ENCODE measurements around the gene PLGRKT. TPM values are rescaled to one million over a fixed set of nuclear protein-coding genes. Genes with fewer than 3 reads are reported as not detected.
"Not testable (repeated sequence)": the region's sequence is repeated elsewhere in the genome, so short reads cannot be mapped to it uniquely, and the experiment has no call there.

PLGRKT gene
- total RNA-seq, 1 donor from 2014 or later = 44.8 TPM

GRCh38 chr9:5422276-5422675 is 15.4 kb downstream of the PLGRKT start:
- Mint-ChIP-seq H3K27me3 (ENCODE audit: insufficient read depth) (no peaks in the 10 kb centered on the region), H3K27ac (no peak overlapping the region), H3K4me3 (no peak overlapping the region), H3K36me3 (ENCODE audit: low read depth) (peaks cover 6% of the 10 kb centered on the region), H3K4me1 (ENCODE audit: low read depth) (peaks cover 22% of the 10 kb centered on the region), H3K9me3 (no peaks in the 10 kb centered on the region)
- no peak for DNase-seq (ENCODE audit: low spot score)
- intact Hi-C loops (cut with micrococcal nuclease) = loop anchor here (10.0 kb wide), 2 partner anchors 57 to 117 kb away; partner anchors contain the start of gene RLN2

GRCh38 chr9:5421163-5421562 is 16.6 kb downstream of the PLGRKT start:
- H3K27ac Mint-ChIP-seq = no peak overlapping the region
- H3K9me3 Mint-ChIP-seq = no peaks in the 10 kb centered on the region
- peaks cover 7% of the 10 kb centered on the region for H3K36me3 Mint-ChIP-seq (ENCODE audit: low read depth)
- no peaks in the 10 kb centered on the region for H3K27me3 Mint-ChIP-seq (ENCODE audit: insufficient read depth)
- peaks cover 22% of the 10 kb centered on the region for H3K4me1 Mint-ChIP-seq (ENCODE audit: low read depth)
- H3K4me3 Mint-ChIP-seq = no peak overlapping the region
- intact Hi-C loops (cut with micrococcal nuclease) = loop anchor here (10.0 kb wide), 2 partner anchors 56 to 116 kb away; partner anchors contain the start of gene RLN2
- DNase-seq (ENCODE audit: low spot score) = no peak

- H3K36me3 Mint-ChIP-seq (ENCODE audit: low read depth) = peaks cover 10% of the 10 kb centered on the region
- H3K4me3 Mint-ChIP-seq = no peak overlapping the region
- H3K4me1 Mint-ChIP-seq (ENCODE audit: low read depth) = peaks cover 17% of the 10 kb centered on the region
- H3K27me3 Mint-ChIP-seq (ENCODE audit: insufficient read depth) = no peaks in the 10 kb centered on the region
- no peak overlapping the region for H3K27ac Mint-ChIP-seq
- no peak for DNase-seq (ENCODE audit: low spot score)
- H3K9me3 Mint-ChIP-seq = no peaks in the 10 kb centered on the region
- intact Hi-C loops (cut with micrococcal nuclease) = loop anchor here (10.0 kb wide), 2 partner anchors 55 to 115 kb away; partner anchors contain the start of gene RLN2
These were observed 17.7 kb downstream of the PLGRKT start for GRCh38 chr9:5419987-5420386.

- H3K27me3 Mint-ChIP-seq (ENCODE audit: insufficient read depth) = no peaks in the 10 kb centered on the region
- no peaks in the 10 kb centered on the region for H3K9me3 Mint-ChIP-seq
- H3K27ac Mint-ChIP-seq = no peak overlapping the region
- H3K36me3 Mint-ChIP-seq (ENCODE audit: low read depth) = peaks cover 11% of the 10 kb centered on the region
- intact Hi-C loops (cut with micrococcal nuclease) = no loop called here
- DNase-seq (ENCODE audit: low spot score) = no peak
- no peak overlapping the region for H3K4me3 Mint-ChIP-seq
- peaks cover 15% of the 10 kb centered on the region for H3K4me1 Mint-ChIP-seq (ENCODE audit: low read depth)
These were observed 19.2 kb downstream of the PLGRKT start for GRCh38 chr9:5418481-5418880.

- no peak for DNase-seq (ENCODE audit: low spot score)
- no peak overlapping the region for H3K4me3 Mint-ChIP-seq
- no peak overlapping the region for H3K27ac Mint-ChIP-seq
- peaks cover 11% of the 10 kb centered on the region for H3K9me3 Mint-ChIP-seq
- intact Hi-C loops (cut with micrococcal nuclease) = no loop called here
- H3K4me1 Mint-ChIP-seq (ENCODE audit: low read depth) = peaks cover 15% of the 10 kb centered on the region
- peaks cover 18% of the 10 kb centered on the region for H3K36me3 Mint-ChIP-seq (ENCODE audit: low read depth)
- no peaks in the 10 kb centered on the region for H3K27me3 Mint-ChIP-seq (ENCODE audit: insufficient read depth)
These were observed 20.8 kb downstream of the PLGRKT start for GRCh38 chr9:5416953-5417352.

GRCh38 chr9:5408596-5408995 is 29.1 kb downstream of the PLGRKT start:
- no peak for DNase-seq (ENCODE audit: low spot score)
- no peaks in the 10 kb centered on the region for H3K4me1 Mint-ChIP-seq (ENCODE audit: low read depth)
- intact Hi-C loops (cut with micrococcal nuclease) = no loop called here
- H3K27ac Mint-ChIP-seq = no peak overlapping the region
- no peaks in the 10 kb centered on the region for H3K27me3 Mint-ChIP-seq (ENCODE audit: insufficient read depth)
- H3K9me3 Mint-ChIP-seq = peaks cover 58% of the 10 kb centered on the region
- peaks cover 45% of the 10 kb centered on the region for H3K36me3 Mint-ChIP-seq (ENCODE audit: low read depth)
- no peak overlapping the region for H3K4me3 Mint-ChIP-seq

- peaks cover 29% of the 10 kb centered on the region for H3K9me3 Mint-ChIP-seq
- no peak for DNase-seq (ENCODE audit: low spot score)
- H3K36me3 Mint-ChIP-seq (ENCODE audit: low read depth) = peaks cover 29% of the 10 kb centered on the region
- no peak overlapping the region for H3K27ac Mint-ChIP-seq
- no peaks in the 10 kb centered on the region for H3K27me3 Mint-ChIP-seq (ENCODE audit: insufficient read depth)
- intact Hi-C loops (cut with micrococcal nuclease) = no loop called here
- peaks cover 21% of the 10 kb centered on the region for H3K4me1 Mint-ChIP-seq (ENCODE audit: low read depth)
- H3K4me3 Mint-ChIP-seq = no peak overlapping the region
These were observed 35.5 kb downstream of the PLGRKT start for GRCh38 chr9:5402217-5402616.

GRCh38 chr9:5397547-5397946 is 40.2 kb downstream of the PLGRKT start:
- intact Hi-C loops (cut with micrococcal nuclease); H3K27ac Mint-ChIP-seq: not testable (repeated sequence)

GRCh38 chr9:5395428-5395827 is 42.3 kb downstream of the PLGRKT start:
- no peak for DNase-seq (ENCODE audit: low spot score)
- Mint-ChIP-seq H3K27me3 (ENCODE audit: insufficient read depth) (no peaks in the 10 kb centered on the region), H3K9me3 (no peaks in the 10 kb centered on the region), H3K36me3 (ENCODE audit: low read depth) (peaks cover 3% of the 10 kb centered on the region), H3K4me3 (no peak overlapping the region), H3K27ac (no peak overlapping the region), H3K4me1 (ENCODE audit: low read depth) (peaks cover 14% of the 10 kb centered on the region)
- intact Hi-C loops (cut with micrococcal nuclease) = no loop called here

More at GRCh38 chr9:5397547-5397946, 40.2 kb downstream of the PLGRKT start:
- DNase-seq (ENCODE audit: low spot score); H3K27me3 Mint-ChIP-seq (ENCODE audit: insufficient read depth); H3K9me3 Mint-ChIP-seq; H3K4me3 Mint-ChIP-seq; H3K36me3 Mint-ChIP-seq (ENCODE audit: low read depth): not testable (repeated sequence)
- H3K4me1 Mint-ChIP-seq (ENCODE audit: low read depth) = peaks cover 19% of the 10 kb centered on the region

- H3K36me3 Mint-ChIP-seq (ENCODE audit: low read depth); H3K27ac Mint-ChIP-seq; H3K27me3 Mint-ChIP-seq (ENCODE audit: insufficient read depth); intact Hi-C loops (cut with micrococcal nuclease); H3K4me3 Mint-ChIP-seq; H3K9me3 Mint-ChIP-seq; DNase-seq (ENCODE audit: low spot score): not testable (repeated sequence)
- H3K4me1 Mint-ChIP-seq (ENCODE audit: low read depth) = peaks cover 20% of the 10 kb centered on the region
These were observed 43.7 kb downstream of the PLGRKT start for GRCh38 chr9:5393976-5394375.

- Mint-ChIP-seq H3K27ac (no peak overlapping the region), H3K27me3 (ENCODE audit: insufficient read depth) (no peaks in the 10 kb centered on the region), H3K4me3 (no peak overlapping the region), H3K9me3 (no peaks in the 10 kb centered on the region), H3K4me1 (ENCODE audit: low read depth) (peaks cover 24% of the 10 kb centered on the region), H3K36me3 (ENCODE audit: low read depth) (peaks cover 3% of the 10 kb centered on the region)
- DNase-seq (ENCODE audit: low spot score) = no peak
- intact Hi-C loops (cut with micrococcal nuclease) = no loop called here
These were observed 44.2 kb downstream of the PLGRKT start for GRCh38 chr9:5393497-5393896.

GRCh38 chr9:5392285-5392684 is 45.4 kb downstream of the PLGRKT start:
- no peaks in the 10 kb centered on the region for H3K27me3 Mint-ChIP-seq (ENCODE audit: insufficient read depth)
- H3K9me3 Mint-ChIP-seq = no peaks in the 10 kb centered on the region
- H3K36me3 Mint-ChIP-seq (ENCODE audit: low read depth) = peaks cover 3% of the 10 kb centered on the region
- DNase-seq (ENCODE audit: low spot score) = no peak
- intact Hi-C loops (cut with micrococcal nuclease) = no loop called here
- H3K4me1 Mint-ChIP-seq (ENCODE audit: low read depth) = peaks cover 24% of the 10 kb centered on the region
- no peak overlapping the region for H3K4me3 Mint-ChIP-seq
- H3K27ac Mint-ChIP-seq = no peak overlapping the region

GRCh38 chr9:5389109-5389732 is 48.5 kb downstream of the PLGRKT start:
- intact Hi-C loops (cut with micrococcal nuclease) = no loop called here
- peaks cover 25% of the 10 kb centered on the region for H3K4me1 Mint-ChIP-seq (ENCODE audit: low read depth)
- no peak overlapping the region for H3K4me3 Mint-ChIP-seq
- no peaks in the 10 kb centered on the region for H3K27me3 Mint-ChIP-seq (ENCODE audit: insufficient read depth)
- H3K27ac Mint-ChIP-seq = no peak overlapping the region
- DNase-seq (ENCODE audit: low spot score) = no peak
- H3K9me3 Mint-ChIP-seq = no peaks in the 10 kb centered on the region
- H3K36me3 Mint-ChIP-seq (ENCODE audit: low read depth) = peaks cover 7% of the 10 kb centered on the region

Measured in activated T-helper 1 cell treated with anti-CD3 and anti-CD28 coated beads, Interleukin-12 subunit alpha, Interleukin-12 subunit beta, Interleukin-2, Interleukin-4 antibody, amounts not matched to agents 30 ng/mL and 10 ng/mL and 1 ng/mL, durations not matched to agents 14 hours and 24 hours and 36 hours (primary cell).